ENCODE results near the gene PRDX4. TPM values are rescaled to one million over a fixed set of nuclear protein-coding genes. Genes with fewer than 3 reads are reported as not detected.
A peak's percentile ranks its signal among the peaks of the same experiment; 100 is the strongest.

PRDX4 gene
- total RNA-seq, 3 donors from 2014 or later, result 100 to 118 (median 112) TPM

GRCh38 chrX:23720117-23720677 is 52.9 kb downstream of the PRDX4 start:
- no peak for ATAC-seq
- Mint-ChIP-seq H3K9me3 (no peaks in the 10 kb centered on the region), H3K4me3 (no peak overlapping the region), H3K4me1 (ENCODE audit: low read depth) (no peaks in the 10 kb centered on the region), H3K36me3 (ENCODE audit: insufficient read depth) (peaks cover 10% of the 10 kb centered on the region), H3K27me3 (ENCODE audit: low read depth) (no peaks in the 10 kb centered on the region)
- DNase-seq, result no peak

GRCh38 chrX:23726191-23726590 is 58.9 kb downstream of the PRDX4 start:
- H3K36me3 Mint-ChIP-seq (ENCODE audit: insufficient read depth), result peaks cover 9% of the 10 kb centered on the region
- ATAC-seq (no peak), DNase-seq (no peak)

GRCh38 chrX:23727206-23727605 is 59.9 kb downstream of the PRDX4 start:
- ATAC-seq, result no peak
- H3K4me1 Mint-ChIP-seq (ENCODE audit: low read depth), result peaks cover 5% of the 10 kb centered on the region

More at GRCh38 chrX:23726191-23726590, 58.9 kb downstream of the PRDX4 start:
- Mint-ChIP-seq H3K4me1 (ENCODE audit: low read depth) (no peaks in the 10 kb centered on the region), H3K27me3 (ENCODE audit: low read depth) (no peaks in the 10 kb centered on the region), H3K4me3 (no peak overlapping the region), H3K9me3 (no peaks in the 10 kb centered on the region)

GRCh38 chrX:23729214-23729613 is 61.9 kb downstream of the PRDX4 start:
- H3K9me3 Mint-ChIP-seq, result no peaks in the 10 kb centered on the region
- no peak for ATAC-seq
- DNase-seq, result no peak
- peaks cover 13% of the 10 kb centered on the region for H3K36me3 Mint-ChIP-seq (ENCODE audit: insufficient read depth)
- no peak overlapping the region for H3K4me3 Mint-ChIP-seq
- H3K4me1 Mint-ChIP-seq (ENCODE audit: low read depth), result peaks cover 16% of the 10 kb centered on the region
- H3K27me3 Mint-ChIP-seq (ENCODE audit: low read depth), result no peaks in the 10 kb centered on the region

More at GRCh38 chrX:23727206-23727605, 59.9 kb downstream of the PRDX4 start:
- peaks cover 13% of the 10 kb centered on the region for H3K36me3 Mint-ChIP-seq (ENCODE audit: insufficient read depth)
- H3K27me3 Mint-ChIP-seq (ENCODE audit: low read depth), result no peaks in the 10 kb centered on the region
- DNase-seq, result no peak
- no peak overlapping the region for H3K4me3 Mint-ChIP-seq
- no peaks in the 10 kb centered on the region for H3K9me3 Mint-ChIP-seq

- H3K36me3 Mint-ChIP-seq (ENCODE audit: insufficient read depth), result peaks cover 13% of the 10 kb centered on the region
- H3K9me3 Mint-ChIP-seq, result no peaks in the 10 kb centered on the region
- H3K27me3 Mint-ChIP-seq (ENCODE audit: low read depth), result no peaks in the 10 kb centered on the region
- DNase-seq (no peak), ATAC-seq (no peak)
- peaks cover 16% of the 10 kb centered on the region for H3K4me1 Mint-ChIP-seq (ENCODE audit: low read depth)
- no peak overlapping the region for H3K4me3 Mint-ChIP-seq
Observed at GRCh38 chrX:23731951-23732350, 64.7 kb downstream of the PRDX4 start.

- peak; percentile 79 to 83 for ATAC-seq
- peaks cover 16% of the 10 kb centered on the region for H3K4me1 Mint-ChIP-seq (ENCODE audit: low read depth)
- H3K36me3 Mint-ChIP-seq (ENCODE audit: insufficient read depth), result peaks cover 13% of the 10 kb centered on the region
- no peak overlapping the region for H3K4me3 Mint-ChIP-seq
- H3K27me3 Mint-ChIP-seq (ENCODE audit: low read depth), result no peaks in the 10 kb centered on the region
- H3K9me3 Mint-ChIP-seq, result no peaks in the 10 kb centered on the region
- no peak for DNase-seq
Observed at GRCh38 chrX:23732704-23733103, 65.4 kb downstream of the PRDX4 start.

Other genes starting within 250 kb of the PRDX4 start
- gene ACOT9, start 75.8 kb downstream of the PRDX4 start, total RNA-seq, result 10 to 100 TPM; 20.8 to 28.0 (median 24.6) TPM
- gene SAT1, start 115.7 kb downstream of the PRDX4 start, total RNA-seq, result 10 to 100 TPM; 39.5 to 51.3 (median 45.9) TPM
- 10 to 100 TPM; 29.7 to 36.7 (median 31.8) TPM for gene APOO, start 240.4 kb downstream of the PRDX4 start, total RNA-seq
- under 1 TPM in 1 of 3 donors, not detected in 2; 0.83 TPM for gene CXorf58, start 240.5 kb downstream of the PRDX4 start, total RNA-seq